Transverse colon (tissue), 4 donors: ENCODE data around the gene CKAP5. TPM values are rescaled to one million over a fixed set of nuclear protein-coding genes. Genes with fewer than 3 reads are reported as not detected.

Experiments used
- DNase-seq: peaks from one replicate; pipeline ENCODE4 v3.0.0-alpha.2; 2019
- H3K27ac ChIP-seq, 4 donors: fragments of 200-600 bp; sonication (generic); 2 replicates each; pipeline ENCODE4 v1.5.1; 2016 to 2018; ENCODE audit warnings: inconsistent platforms in 4 of 4
- H3K27me3 ChIP-seq: fragments of 200-600 bp; sonication (generic); 2 replicates; pipeline ENCODE4 v1.5.1; 2017; ENCODE audit warnings: inconsistent platforms
- H3K36me3 ChIP-seq, 4 donors: fragments of 200-600 bp; sonication (generic); 2 replicates each; pipeline ENCODE4 v1.5.1; 2017 to 2019; ENCODE audit warnings: inconsistent platforms in 4 of 4
- H3K4me1 ChIP-seq, 4 donors: fragments of 200-600 bp; sonication (generic); 2 replicates each; pipeline ENCODE4 v1.5.1; 2017 to 2020; ENCODE audit warnings: inconsistent platforms in 4 of 4
- H3K4me3 ChIP-seq, 4 donors: fragments of 200-600 bp; sonication (generic); 1 replicate in 1 of 4; 2 replicates in 3 of 4; pipeline versions ENCODE4 v1.5.1 to v1.6.1; 2017 to 2019; ENCODE audit warnings: inconsistent platforms in 4 of 4
- H3K9me3 ChIP-seq, 2 donors: fragments of 200-600 bp; sonication (generic); 2 replicates each; pipeline ENCODE4 v1.5.1; 2017 to 2019; ENCODE audit warnings: inconsistent platforms in 2 of 2
- CTCF ChIP-seq, 5 experiments: fragments of 200-600 bp in 3 of 5; fragments of 450-650 bp in 2 of 5; sonication (generic) in 3 of 5; IDR thresholded peaks; 1 replicate in 2 of 5; 2 replicates in 3 of 5; pipeline ENCODE4 v1.5.1; 2016 to 2017; ENCODE audit warnings: antibody characterized with exemption in 5 of 5, inconsistent platforms in 3 of 5, mild to moderate bottlenecking in 2 of 5, moderate library complexity in 1 of 5
- EP300 ChIP-seq: sonication (generic); formaldehyde crosslinking; IDR thresholded peaks from one replicate; pipeline ENCODE4 v1.6.1; 2017; ENCODE audit warnings: antibody characterized with exemption, low read depth
- POLR2A ChIP-seq: fragments of 450-650 bp; IDR thresholded peaks from one replicate; pipeline ENCODE4 v1.6.1; 2016; ENCODE audit warnings: antibody characterized with exemption, mild to moderate bottlenecking, moderate library complexity
- POLR2AphosphoS5 ChIP-seq, 3 donors: sonication (generic); formaldehyde crosslinking; IDR thresholded peaks; one replicate each; pipeline ENCODE4 v1.6.1; 2016; ENCODE audit warnings: antibody characterized with exemption in 3 of 3
- WGBS, 2 donors: methylation state at CpG; one replicate each; pipeline ENCODE4 v1.1.5; 2018; ENCODE audit warnings: low coverage in 1 of 2; 5-methylcytosine and 5-hydroxymethylcytosine counted together
- in situ Hi-C, 4 donors: fragments of 200-750 bp; cut with MboI; loops; one replicate each; pipeline versions ENCODE4 v1.15.0 to v1.15.1; 2017; ENCODE audit warnings: low sequenced_read_pairs in 3 of 4, low pct_ligation_motif_present in 1 of 4, low pct_unique_long_range_greater_than_20kb in 1 of 4
- intact Hi-C: fragments of 100-400 bp; cut with DNase I; formaldehyde crosslinking; loops from one replicate; pipeline ENCODE4 v1.15.1; 2023; ENCODE audit warnings: low total_unique reads
- total RNA-seq, 4 donors: library from RNA; depleted of rRNA; stranded (reverse); fragments of >200 nt; gene quantifications; one replicate each; pipeline ENCODE4 v1.1.0, GENCODE V29; 2016

The CKAP5 gene
- total RNA-seq, 4 donors from 2014 or later = 9.7 to 32.2 (median 28.1) TPM

- H3K4me3 ChIP-seq = no peak overlapping the region
- TF ChIP-seq POLR2A (no peak), CTCF (IDR thresholded peaks at IDR 0.05) (no peak), POLR2AphosphoS5 (IDR thresholded peaks at IDR 0.05) (no peak), EP300 (no peak)
- DNase-seq = no peak
- H3K27me3 ChIP-seq = no peaks in the 10 kb centered on the region
- no peaks in the 10 kb centered on the region for H3K4me1 ChIP-seq
- intact Hi-C loops = loop anchor here (5.0 kb wide), 1 partner anchor 464 kb away; no protein-coding TSS in a partner anchor
- 85% methylated on average over 8 of the region's 9 CpGs; no CpG with 5 or more reads in 1 of the 2 donors for WGBS, 2 donors
- H3K9me3 ChIP-seq = no peaks in the 10 kb centered on the region
- in situ Hi-C loops = no loop called here
- peaks cover 0 to 7% (median 0%) of the 10 kb centered on the region in 4 donors for H3K36me3 ChIP-seq
- H3K27ac ChIP-seq = no peak overlapping the region
Observed at GRCh38 chr11:46892838-46893237, 46.8 kb upstream of the CKAP5 start.

GRCh38 chr11:46892109-46892508 is 46.0 kb upstream of the CKAP5 start:
- in situ Hi-C loops = no loop called here
- peaks cover 0 to 7% (median 0%) of the 10 kb centered on the region in 4 donors for H3K36me3 ChIP-seq
- DNase-seq = no peak
- intact Hi-C loops = loop anchor here (5.0 kb wide), 1 partner anchor 465 kb away; no protein-coding TSS in a partner anchor
- 84 to 92% methylated on average over 2 of the region's 2 CpGs for WGBS, 2 donors
- no peaks in the 10 kb centered on the region for H3K9me3 ChIP-seq
- no peak overlapping the region for H3K4me3 ChIP-seq
- no peaks in the 10 kb centered on the region for H3K27me3 ChIP-seq
- H3K4me1 ChIP-seq = no peaks in the 10 kb centered on the region
- no peak overlapping the region for H3K27ac ChIP-seq
- TF ChIP-seq CTCF (IDR thresholded peaks at IDR 0.05) = no peak
- TF ChIP-seq POLR2AphosphoS5 (IDR thresholded peaks at IDR 0.05) = no peak
- TF ChIP-seq POLR2A = no peak
- TF ChIP-seq EP300 = no peak

- Histone ChIP-seq H3K27me3 (no peaks in the 10 kb centered on the region), H3K9me3 (no peaks in the 10 kb centered on the region), H3K4me1 (no peaks in the 10 kb centered on the region), H3K36me3 (peaks cover 0 to 7% (median 0%) of the 10 kb centered on the region in 4 donors), H3K4me3 (no peak overlapping the region), H3K27ac (no peak overlapping the region)
- in situ Hi-C loops = no loop called here
- intact Hi-C loops = loop anchor here (5.0 kb wide), 1 partner anchor 467 kb away; no protein-coding TSS in a partner anchor
- DNase-seq = no peak
- 96 to 100% methylated on average over 2 of the region's 2 CpGs for WGBS, 2 donors
- TF ChIP-seq EP300 (no peak), POLR2AphosphoS5 (IDR thresholded peaks at IDR 0.05) (no peak), CTCF (IDR thresholded peaks at IDR 0.05) (no peak), POLR2A (no peak)
Observed at GRCh38 chr11:46890665-46891064, 44.6 kb upstream of the CKAP5 start.

- peaks cover 0 to 7% (median 0%) of the 10 kb centered on the region in 4 donors for H3K36me3 ChIP-seq
- 65 to 90% methylated on average over 6 to 23 of the region's 23 CpGs for WGBS, 2 donors
- TF ChIP-seq POLR2A (no peak), POLR2AphosphoS5 (IDR thresholded peaks at IDR 0.05) (peak in 1 of 3 donors; percentile 23), EP300 (no peak), CTCF (IDR thresholded peaks at IDR 0.05) (peak; percentile 84 to 94 (median 90))
- intact Hi-C loops (loop anchor here (2.0 to 5.0 kb wide), 2 partner anchors 265 to 467 kb away; no protein-coding TSS in a partner anchor), in situ Hi-C loops (loop anchor here (5.0 to 10.0 kb wide), 3 partner anchors 262 to 272 kb away; no protein-coding TSS in a partner anchor)
- peak; percentile 78 for DNase-seq
- H3K27ac ChIP-seq = no peak overlapping the region
- H3K4me1 ChIP-seq = no peaks in the 10 kb centered on the region
- no peak overlapping the region for H3K4me3 ChIP-seq
- H3K9me3 ChIP-seq = no peaks in the 10 kb centered on the region
- no peaks in the 10 kb centered on the region for H3K27me3 ChIP-seq
Observed at GRCh38 chr11:46889689-46890475, 43.8 kb upstream of the CKAP5 start.
